SK-N-SH (cell line): ENCODE measurements around the gene MMS22L. TPM values are rescaled to one million over a fixed set of nuclear protein-coding genes. Genes with fewer than 3 reads are reported as not detected.

Source experiments
- CTCF ChIA-PET: fragments of 300-600, 350-600 bp; formaldehyde crosslinking; extraction: SDS; loops from one replicate; lab custom pipeline; 2021; lab: Yijun Ruan, JAX
- POLR2A ChIA-PET: fragments of 350-600 bp; sonication (Branson Sonifier 250); formaldehyde crosslinking; extraction: SDS; loops from one replicate; lab custom pipeline; 2020; ENCODE audit warnings: antibody characterized with exemption, inconsistent platforms; lab: Yijun Ruan, JAX
- DNase-seq: peaks from one replicate; pipeline ENCODE4 v3.0.0; 2012
- H2AFZ ChIP-seq: fragments of 200-600 bp; sonication (generic); 2 replicates; pipeline ENCODE4 v1.8.1; 2016; ENCODE audit warnings: antibody characterized with exemption, mild to moderate bottlenecking, low read depth
- H3F3A ChIP-seq: fragments of 200-600 bp; sonication (generic); replicated peaks from 2 replicates; pipeline ENCODE3; 2016; ENCODE audit warnings: antibody characterized with exemption, mild to moderate bottlenecking; ENCODE audit not compliant: insufficient read depth
- H3K27ac ChIP-seq, 2 experiments: fragments of 200-500 bp in 1 of 2; fragments of 200-600 bp in 1 of 2; sonication (Bioruptor generic) in 1 of 2; sonication (generic), shearing (Covaris generic) in 1 of 2; 2 replicates each; pipeline versions ENCODE4 v1.5.1 to v1.6.1; 2014 to 2016; ENCODE audit warnings: low read depth in 2 of 2, inconsistent platforms in 1 of 2, low read length in 1 of 2, mild to moderate bottlenecking in 1 of 2, mixed read lengths in 1 of 2
- H3K27me3 ChIP-seq: fragments of 200-600 bp; sonication (generic), shearing (Covaris generic); 2 replicates; pipeline ENCODE4 v1.6.1; 2016; ENCODE audit warnings: mixed run types; ENCODE audit not compliant: insufficient read depth
- H3K36me3 ChIP-seq, 2 experiments: fragments of 200-500 bp in 1 of 2; fragments of 200-600 bp in 1 of 2; sonication (Bioruptor generic) in 1 of 2; sonication (generic) in 1 of 2; replicated peaks in 1 of 2; 2 replicates each; pipeline versions ENCODE3 to v1.5.1; 2014 to 2016; ENCODE audit warnings: low read length in 1 of 2, mild to moderate bottlenecking in 1 of 2; ENCODE audit not compliant: insufficient read depth in 2 of 2, control insufficient read depth in 1 of 2
- H3K4me1 ChIP-seq, 2 experiments: fragments of 200-500 bp in 1 of 2; fragments of 200-600 bp in 1 of 2; sonication (Bioruptor generic) in 1 of 2; sonication (generic), shearing (Covaris generic) in 1 of 2; 2 replicates each; pipeline versions ENCODE4 v1.5.1 to v1.6.1; 2014 to 2016; ENCODE audit warnings: low read depth in 1 of 2, low read length in 1 of 2, mixed run types in 1 of 2; ENCODE audit not compliant: insufficient read depth in 2 of 2, control insufficient read depth in 1 of 2
- H3K4me2 ChIP-seq: fragments of 200-600 bp; sonication (generic), shearing (Covaris generic); 2 replicates; pipeline ENCODE4 v1.6.1; 2017; ENCODE audit warnings: mixed run types
- H3K4me3 ChIP-seq, 2 experiments: fragments of 200-500 bp in 1 of 2; fragments of 200-600 bp in 1 of 2; sonication (Bioruptor generic) in 1 of 2; sonication (generic), shearing (Covaris generic) in 1 of 2; 2 replicates each; pipeline versions ENCODE4 v1.5.1 to v1.8.1; 2014 to 2016; ENCODE audit warnings: low read depth in 2 of 2, inconsistent platforms in 1 of 2, low read length in 1 of 2, mild to moderate bottlenecking in 1 of 2, mixed read lengths in 1 of 2, moderate library complexity in 1 of 2
- H3K79me2 ChIP-seq: fragments of 200-600 bp; sonication (generic); 2 replicates; pipeline ENCODE4 v1.8.1; 2017; ENCODE audit warnings: mild to moderate bottlenecking; ENCODE audit not compliant: insufficient read depth
- H3K9ac ChIP-seq: fragments of 200-600 bp; sonication (generic); 2 replicates; pipeline ENCODE4 v1.6.1; 2017; ENCODE audit warnings: mixed run types
- H3K9me2 ChIP-seq: fragments of 200-600 bp; sonication (generic); 2 replicates; pipeline ENCODE4 v1.6.1; 2017; ENCODE audit warnings: mixed run types
- H3K9me3 ChIP-seq: fragments of 200-600 bp; sonication (generic); 2 replicates; pipeline ENCODE4 v1.6.1; 2017; ENCODE audit warnings: mixed run types, mild to moderate bottlenecking, moderate library complexity
- H4K20me1 ChIP-seq: fragments of 200-600 bp; sonication (generic); 2 replicates; pipeline ENCODE4 v1.6.1; 2017; ENCODE audit warnings: mild to moderate bottlenecking, mixed run types; ENCODE audit not compliant: insufficient read depth
- ELF1 ChIP-seq: IDR thresholded peaks from 2 replicates; pipeline ENCODE4 v1.4.0; 2012
- EP300 ChIP-seq, 2 experiments: IDR thresholded peaks; 2 replicates each; pipeline versions ENCODE4 v1.4.0 to v1.6.1; 2012; ENCODE audit warnings: borderline replicate concordance in 1 of 2, low read depth in 1 of 2, low read length in 1 of 2
- FOSL2 ChIP-seq: IDR thresholded peaks from 2 replicates; pipeline ENCODE4 v1.4.0; 2012; ENCODE audit warnings: low read depth, mild to moderate bottlenecking, moderate library complexity, borderline replicate concordance
- FOXM1 ChIP-seq: IDR thresholded peaks from 2 replicates; pipeline ENCODE4 v1.4.0; 2012; ENCODE audit warnings: low read depth, mild to moderate bottlenecking
- MEF2A ChIP-seq: IDR thresholded peaks from 2 replicates; pipeline ENCODE4 v1.4.0; 2012; ENCODE audit warnings: low read depth, borderline replicate concordance
- MXI1 ChIP-seq: IDR thresholded peaks from 2 replicates; pipeline ENCODE4 v1.6.1; 2012; ENCODE audit warnings: mild to moderate bottlenecking, low read depth, low read length, improper control_type of control experiment
- RAD21 ChIP-seq: IDR thresholded peaks from 2 replicates; pipeline ENCODE4 v1.6.1; 2012; ENCODE audit warnings: mild to moderate bottlenecking, low read length
- REST ChIP-seq: IDR thresholded peaks from 2 replicates; pipeline ENCODE4 v1.6.1; 2012; ENCODE audit warnings: mild to moderate bottlenecking, low read depth, low read length, moderate library complexity
- RXRA ChIP-seq: IDR thresholded peaks from 2 replicates; pipeline ENCODE4 v1.4.0; 2012; ENCODE audit warnings: low read depth, mild to moderate bottlenecking, borderline replicate concordance
- SIN3A ChIP-seq: IDR thresholded peaks from 2 replicates; pipeline ENCODE4 v1.6.1; 2012; ENCODE audit warnings: low read depth, mild to moderate bottlenecking, low read length, moderate library complexity, borderline replicate concordance
- TAF1 ChIP-seq: IDR thresholded peaks from 2 replicates; pipeline ENCODE4 v1.6.1; 2012; ENCODE audit warnings: low read depth, mild to moderate bottlenecking, low read length, moderate library complexity, borderline replicate concordance
- ZBTB33 ChIP-seq: IDR thresholded peaks from 2 replicates; pipeline ENCODE4 v1.4.0; 2012; ENCODE audit warnings: low read depth, borderline replicate concordance
- WGBS: methylation state at CpG from one replicate; pipeline ENCODE4 v1.1.6; 2017; ENCODE audit warnings: low lambda C conversion rate; 5-methylcytosine and 5-hydroxymethylcytosine counted together
- polyA plus RNA-seq, 3 experiments: library from polyadenylated mRNA; depleted of rRNA; stranded (reverse); fragments of >200 nt; gene quantifications; 2 replicates each; pipeline ENCODE4 v1.2.3, GENCODE V29; 2012

Gene MMS22L
- polyA plus RNA-seq, 1 of the 3 experiments (the other 2 are of a cell fraction): 4.3 TPM

- no peaks in the 10 kb centered on the region for H3K27me3 ChIP-seq
- no peak for TF ChIP-seq RXRA
- no peak for TF ChIP-seq RAD21
- TF ChIP-seq SIN3A: no peak
- TF ChIP-seq REST: no peak
- no peak for TF ChIP-seq ZBTB33
- TF ChIP-seq ELF1: no peak
- no peak for TF ChIP-seq TAF1
- no peak for TF ChIP-seq EP300 (IDR thresholded peaks at IDR 0.05; ENCODE audit: borderline replicate concordance in 1 of 2, low read depth in 1 of 2, low read length in 1 of 2)
- no peak for TF ChIP-seq FOSL2
- TF ChIP-seq FOXM1: no peak
- TF ChIP-seq, all 33 proteins: peak for 0
- Histone ChIP-seq H3K36me3 (peaks cover 13 to 23% of the 10 kb centered on the region in 2 experiments), H3F3A (no peaks in the 10 kb centered on the region), H3K4me2 (no peak overlapping the region), H4K20me1 (no peaks in the 10 kb centered on the region), H3K9me2 (no peaks in the 10 kb centered on the region), H3K27ac (no peak overlapping the region), H3K9ac (no peak overlapping the region), H3K79me2 (no peaks in the 10 kb centered on the region), H3K4me1 (peaks cover 0 to 8% of the 10 kb centered on the region in 2 experiments; a peak in 1 of 4 replicates), H2AFZ (no peak overlapping the region), H3K9me3 (no peaks in the 10 kb centered on the region), H3K4me3 (no peak overlapping the region)
- DNase-seq: no peak
- POLR2A ChIA-PET: no interaction called here
- CTCF ChIA-PET: interaction anchor here (0.7 to 2.0 kb wide), 3 partner anchors 8 to 1941 kb away, joined by 3 to 16 read pairs (median 4); no protein-coding TSS in a partner anchor
- WGBS: 98% methylated on average over 3 of the region's 3 CpGs
Observed at GRCh38 chr6:97177905-97178304, 105.1 kb downstream of the MMS22L start.

GRCh38 chr6:97176468-97176867 is 106.5 kb downstream of the MMS22L start:
- no peaks in the 10 kb centered on the region for H3K79me2 ChIP-seq
- 87% methylated on average over 2 of the region's 2 CpGs for WGBS
- no peak overlapping the region for H3K4me3 ChIP-seq
- no peak overlapping the region for H2AFZ ChIP-seq
- ChIA-PET CTCF (interaction anchor here (0.7 to 2.0 kb wide), 3 partner anchors 10 to 260 kb away, joined by 3 to 16 read pairs (median 3); no protein-coding TSS in a partner anchor), POLR2A (no interaction called here)
- H3K4me2 ChIP-seq: no peak overlapping the region
- H4K20me1 ChIP-seq: no peaks in the 10 kb centered on the region
- no peaks in the 10 kb centered on the region for H3K27me3 ChIP-seq
- no peak overlapping the region for H3K27ac ChIP-seq
- H3K9me3 ChIP-seq: no peaks in the 10 kb centered on the region
- H3K9ac ChIP-seq: no peak overlapping the region
- no peaks in the 10 kb centered on the region for H3K9me2 ChIP-seq
- H3K4me1 ChIP-seq: peaks cover 0 to 3% of the 10 kb centered on the region in 2 experiments; a peak in 1 of 4 replicates
- H3F3A ChIP-seq: no peaks in the 10 kb centered on the region
- no peak for DNase-seq
- H3K36me3 ChIP-seq: peaks cover 20 to 27% of the 10 kb centered on the region in 2 experiments
- TF ChIP-seq REST (no peak), TAF1 (no peak), MEF2A (no peak), MXI1 (no peak), ZBTB33 (no peak)
